WTC11 (cell line): ENCODE measurements around the gene CEP350. TPM values are rescaled to one million over a fixed set of nuclear protein-coding genes. Genes with fewer than 3 reads are reported as not detected.

ENCODE experiments used
- ATAC-seq: fragments of 200-7000 bp; cut with Tn5 transposase; 2 replicates; pipeline ENCODE4 v1.10.0; 2021; ENCODE audit warnings: mild to moderate bottlenecking, moderate library complexity
- CTCF ChIA-PET: fragments of 300-600 bp; sonication (Branson Sonifier 250); formaldehyde crosslinking; loops from one replicate; lab custom pipeline; 2021; ENCODE audit warnings: antibody characterized with exemption; lab: Charles Lee
- POLR2A ChIA-PET: fragments of 350-600 bp; sonication (Branson Sonifier 250); formaldehyde crosslinking; loops from one replicate; lab custom pipeline; 2021; ENCODE audit warnings: antibody characterized with exemption; lab: Charles Lee
- DNase-seq: peaks from one replicate; pipeline ENCODE4 v3.0.0; 2021; ENCODE audit warnings: low spot score
- H3K27ac Mint-ChIP-seq: 2 replicates; pipeline ENCODE4 v1.8.0; 2021; ENCODE audit warnings: mixed read lengths
- H3K27me3 Mint-ChIP-seq: 2 replicates; pipeline ENCODE4 v1.8.0; 2021; ENCODE audit warnings: low read depth, mild to moderate bottlenecking, moderate library complexity, mixed read lengths
- H3K36me3 Mint-ChIP-seq: 2 replicates; pipeline ENCODE4 v1.8.0; 2021; ENCODE audit warnings: mixed read lengths
- H3K4me1 Mint-ChIP-seq: 2 replicates; pipeline ENCODE4 v1.8.0; 2022; ENCODE audit warnings: mixed read lengths
- H3K4me3 Mint-ChIP-seq: 2 replicates; pipeline ENCODE4 v1.8.0; 2021; ENCODE audit warnings: mild to moderate bottlenecking, moderate library complexity, mixed read lengths
- H3K9me3 Mint-ChIP-seq: 2 replicates; pipeline ENCODE4 v1.8.0; 2021; ENCODE audit warnings: mixed read lengths
- ATF1 ChIP-seq: sonication (generic); formaldehyde crosslinking; IDR thresholded peaks from 2 replicates; pipeline ENCODE4 v1.8.1; 2023; ENCODE audit warnings: mild to moderate bottlenecking, moderate library complexity, missing genetic modification reagents
- ATF3 ChIP-seq: sonication (generic); formaldehyde crosslinking; conservative IDR thresholded peaks from 2 replicates; pipeline ENCODE4 v1.8.1; 2022; ENCODE audit warnings: mild to moderate bottlenecking, missing genetic modification reagents
- CBFB ChIP-seq: sonication (generic); formaldehyde crosslinking; IDR thresholded peaks from 2 replicates; pipeline ENCODE4 v1.8.1; 2022; ENCODE audit warnings: mild to moderate bottlenecking, low read depth, missing genetic modification reagents
- E2F4 ChIP-seq: sonication (generic); formaldehyde crosslinking; IDR thresholded peaks from 2 replicates; pipeline ENCODE4 v1.8.1; 2022; ENCODE audit warnings: low read depth, mild to moderate bottlenecking, moderate library complexity, missing genetic modification reagents, borderline replicate concordance
- FOXK1 ChIP-seq: sonication (generic); formaldehyde crosslinking; IDR thresholded peaks from 2 replicates; pipeline ENCODE4 v1.8.0; 2022; ENCODE audit warnings: mild to moderate bottlenecking, moderate library complexity, missing genetic modification reagents
- GRHL2 ChIP-seq: fragments of 250-450 bp; sonication (Bioruptor Pico); IDR thresholded peaks from 2 replicates; pipeline ENCODE4 v1.8.0; 2022; ENCODE audit warnings: mild to moderate bottlenecking, moderate library complexity; ENCODE audit not compliant: insufficient replicate concordance, severe bottlenecking
- GTF2I ChIP-seq: fragments of 250-450 bp; sonication (Bioruptor Pico); conservative IDR thresholded peaks from 2 replicates; pipeline ENCODE4 v1.4.0; 2021; ENCODE audit warnings: mild to moderate bottlenecking
- IRF1 ChIP-seq: sonication (generic); formaldehyde crosslinking; IDR thresholded peaks from 2 replicates; pipeline ENCODE4 v1.8.0; 2023; ENCODE audit warnings: missing genetic modification reagents
- JUN ChIP-seq: sonication (generic); formaldehyde crosslinking; IDR thresholded peaks from 2 replicates; pipeline ENCODE4 v1.8.0; 2023; ENCODE audit warnings: mild to moderate bottlenecking, missing genetic modification reagents
- NFATC4 ChIP-seq: fragments of 250-450 bp; sonication (Bioruptor Pico); IDR thresholded peaks from 2 replicates; pipeline ENCODE4 v1.9.0; 2021; ENCODE audit warnings: mild to moderate bottlenecking
- NR3C1 ChIP-seq: sonication (generic); formaldehyde crosslinking; conservative IDR thresholded peaks from 2 replicates; pipeline ENCODE4 v1.8.1; 2023; ENCODE audit warnings: low read depth, mild to moderate bottlenecking, missing genetic modification reagents
- RELA ChIP-seq: sonication (generic); formaldehyde crosslinking; IDR thresholded peaks from 2 replicates; pipeline ENCODE4 v1.8.1; 2022; ENCODE audit warnings: missing genetic modification reagents, mild to moderate bottlenecking, borderline replicate concordance
- STAT6 ChIP-seq: sonication (generic); formaldehyde crosslinking; conservative IDR thresholded peaks from 2 replicates; pipeline ENCODE4 v1.8.1; 2023; ENCODE audit warnings: mild to moderate bottlenecking, low read depth, missing genetic modification reagents, moderate library complexity
- TP53 ChIP-seq: sonication (generic); formaldehyde crosslinking; IDR thresholded peaks from 2 replicates; pipeline ENCODE4 v1.8.1; 2023; ENCODE audit warnings: mild to moderate bottlenecking, missing genetic modification reagents
- ZBTB43 ChIP-seq: sonication (generic); formaldehyde crosslinking; IDR thresholded peaks from 2 replicates; pipeline ENCODE4 v1.8.1; 2023; ENCODE audit warnings: mild to moderate bottlenecking, missing genetic modification reagents
- ZMAT4 ChIP-seq: fragments of 250-450 bp; sonication (Bioruptor Pico); IDR thresholded peaks from 2 replicates; pipeline ENCODE4 v1.9.0; 2021; ENCODE audit warnings: mild to moderate bottlenecking
- ZNF138 ChIP-seq: sonication (generic); formaldehyde crosslinking; conservative IDR thresholded peaks from 2 replicates; pipeline ENCODE4 v1.8.1; 2022; ENCODE audit warnings: mild to moderate bottlenecking, moderate library complexity, missing genetic modification reagents
- ZNF219 ChIP-seq: sonication (generic); formaldehyde crosslinking; IDR thresholded peaks from 2 replicates; pipeline ENCODE4 v1.8.0; 2023; ENCODE audit warnings: missing genetic modification reagents, mild to moderate bottlenecking, borderline replicate concordance
- ZNF232 ChIP-seq: sonication (generic); formaldehyde crosslinking; IDR thresholded peaks from 2 replicates; pipeline ENCODE4 v1.8.0; 2022; ENCODE audit warnings: mild to moderate bottlenecking, missing genetic modification reagents
- ZNF317 ChIP-seq: sonication (generic); formaldehyde crosslinking; IDR thresholded peaks from 2 replicates; pipeline ENCODE4 v1.8.1; 2023; ENCODE audit warnings: low read depth, mild to moderate bottlenecking, moderate library complexity, missing genetic modification reagents, borderline replicate concordance
- ZNF423 ChIP-seq: fragments of 250-450 bp; sonication (Bioruptor Pico); IDR thresholded peaks from 2 replicates; pipeline ENCODE4 v2.1.2; 2022; ENCODE audit warnings: mild to moderate bottlenecking, moderate library complexity
- total RNA-seq: library from RNA; stranded (reverse); gene quantifications from 3 replicates; pipeline ENCODE4 v1.2.3, GENCODE V29; 2021

CEP350 gene
- total RNA-seq, 1 experiment from 2014 or later: 34.2 TPM

- H3K4me1 Mint-ChIP-seq: peaks cover 34% of the 10 kb centered on the region
- peak; percentile 27 for ATAC-seq
- no peaks in the 10 kb centered on the region for H3K9me3 Mint-ChIP-seq
- ChIA-PET CTCF (interaction anchor here (0.6 to 4.9 kb wide), 5 partner anchors 12 to 340 kb away, joined by 3 to 69 read pairs (median 7); no protein-coding TSS in a partner anchor), POLR2A (interaction anchor here (0.7 to 1.6 kb wide), 7 partner anchors 10 to 737 kb away, joined by 3 to 6 read pairs (median 3); partner anchors contain the start of gene TOR1AIP1)
- peaks cover 34% of the 10 kb centered on the region for H3K27me3 Mint-ChIP-seq
- peak overlapping the region; percentile 90 for H3K4me3 Mint-ChIP-seq
- peak; percentile 34 for DNase-seq
- H3K36me3 Mint-ChIP-seq: no peaks in the 10 kb centered on the region
- TF ChIP-seq ZBTB43 (CRISPR knock-in tag): 0 out of 2 replicates have a peak, but pooled peaks have one; percentile 19
- no peak for TF ChIP-seq GRHL2 (CRISPR knock-in tag)
- no peak for TF ChIP-seq ZNF219 (CRISPR knock-in tag)
- H3K27ac Mint-ChIP-seq: peak overlapping the region; percentile 58
Observed at GRCh38 chr1:180155182-180155682, 200.6 kb downstream of the CEP350 start.

- DNase-seq (no peak), ATAC-seq (no peak)
- no peak for TF ChIP-seq GTF2I (CRISPR knock-in tag)
- TF ChIP-seq ZMAT4 (CRISPR knock-in tag): no peak
- TF ChIP-seq ZNF232 (CRISPR knock-in tag): no peak
- no peak for TF ChIP-seq STAT6 (CRISPR knock-in tag)
- TF ChIP-seq ZNF317 (CRISPR knock-in tag): no peak
- no peak for TF ChIP-seq GRHL2 (CRISPR knock-in tag)
- no peak for TF ChIP-seq JUN (CRISPR knock-in tag)
- no peak for TF ChIP-seq CBFB (CRISPR knock-in tag)
- TF ChIP-seq ZNF423: no peak
- no peak for TF ChIP-seq ATF1
- no peak for TF ChIP-seq ATF3 (CRISPR knock-in tag)
- TF ChIP-seq NFATC4 (CRISPR knock-in tag): no peak
- TF ChIP-seq ZNF138 (CRISPR knock-in tag): no peak
- no peak for TF ChIP-seq FOXK1 (CRISPR knock-in tag)
- TF ChIP-seq IRF1 (CRISPR knock-in tag): no peak
- no peak for TF ChIP-seq ZBTB43 (CRISPR knock-in tag)
- no peak for TF ChIP-seq TP53
- TF ChIP-seq E2F4 (CRISPR knock-in tag): no peak
- no peak for TF ChIP-seq NR3C1
- no peak for TF ChIP-seq RELA (CRISPR knock-in tag)
- Mint-ChIP-seq H3K4me1 (peaks cover 42% of the 10 kb centered on the region), H3K27me3 (peaks cover 31% of the 10 kb centered on the region), H3K36me3 (no peaks in the 10 kb centered on the region), H3K4me3 (peak overlapping the region; percentile 90), H3K9me3 (no peaks in the 10 kb centered on the region), H3K27ac (no peak overlapping the region)
- CTCF ChIA-PET: interaction anchor here (4.9 kb wide), 1 partner anchor 11 kb away, joined by 69 read pairs; no protein-coding TSS in a partner anchor
- POLR2A ChIA-PET: no interaction called here
Observed at GRCh38 chr1:180156201-180156600, 201.6 kb downstream of the CEP350 start.
